Glomerular visceral epithelial cell (primary cell): ENCODE results near the gene MEIS1.

Experiments used
- DNase-seq: peaks from one replicate; pipeline ENCODE4 v3.0.0-alpha.2; 2016; ENCODE audit errors: extremely low spot score

Gene MEIS1

GRCh38 chr2:66507673-66508201, 72.8 kb downstream of the MEIS1 start:
- no peak for DNase-seq

- no peak for DNase-seq
Observed at GRCh38 chr2:66508484-66509071, 73.7 kb downstream of the MEIS1 start.

- DNase-seq = peak; percentile 3
Observed at GRCh38 chr2:66509326-66509811, 74.4 kb downstream of the MEIS1 start.

GRCh38 chr2:66512626-66513025, 77.7 kb downstream of the MEIS1 start:
- DNase-seq = no peak

DNA sequence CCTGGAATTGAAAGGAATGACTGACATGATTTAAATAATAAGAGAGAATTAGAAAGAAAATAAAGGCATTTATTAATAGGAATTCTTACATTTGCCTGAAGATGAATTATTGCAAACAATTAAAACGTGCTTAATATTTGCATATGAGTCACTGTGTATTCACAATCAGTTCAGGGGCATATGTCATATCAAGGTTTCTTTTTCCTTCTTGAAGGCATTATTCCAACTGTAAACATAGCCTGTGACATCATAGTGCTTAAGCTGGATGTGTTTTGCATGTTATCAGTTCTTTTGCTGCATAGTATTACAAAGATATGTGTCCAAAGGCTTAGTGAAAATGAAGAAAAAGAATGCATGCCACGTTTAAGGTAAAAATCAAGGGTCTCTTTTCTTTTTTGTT, 80.8 kb downstream of the MEIS1 start:
- no peak for DNase-seq

- DNase-seq = no peak
Observed at GRCh38 chr2:66516499-66516898, 81.6 kb downstream of the MEIS1 start.

GRCh38 chr2:66517772-66518171, 82.8 kb downstream of the MEIS1 start:
- no peak for DNase-seq

GRCh38 chr2:66519264-66519843, 84.4 kb downstream of the MEIS1 start:
- DNase-seq = no peak

DNA sequence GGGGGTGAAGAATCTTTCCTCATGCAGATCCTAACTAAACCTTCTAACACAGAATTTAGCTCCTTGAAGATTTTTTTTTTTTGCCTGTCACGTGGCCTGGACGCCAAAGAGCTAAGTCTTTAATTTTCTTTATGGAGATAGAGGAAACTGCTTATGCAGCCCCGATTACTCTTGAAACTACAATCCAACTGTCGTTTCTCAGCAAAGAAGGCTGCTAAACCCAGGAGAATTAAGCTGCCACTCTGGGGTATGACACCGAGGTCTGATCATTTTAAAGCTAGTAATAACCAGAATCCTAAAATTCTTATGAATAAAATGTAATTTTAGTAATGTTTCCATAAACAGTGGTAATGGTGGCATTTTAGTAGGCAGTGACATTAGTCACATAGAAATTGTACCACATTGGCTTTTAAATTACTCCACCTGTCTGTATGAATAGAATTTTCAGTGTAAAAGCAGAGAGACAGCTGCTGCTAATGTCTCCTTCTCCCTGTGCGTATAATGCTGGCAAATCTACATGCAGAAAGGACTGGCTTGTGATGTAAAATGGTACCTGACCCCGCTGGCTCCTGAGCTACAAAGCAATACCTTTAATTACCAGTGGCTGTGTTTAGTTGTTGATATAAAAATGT, 86.5 kb downstream of the MEIS1 start:
- DNase-seq = no peak

DNA sequence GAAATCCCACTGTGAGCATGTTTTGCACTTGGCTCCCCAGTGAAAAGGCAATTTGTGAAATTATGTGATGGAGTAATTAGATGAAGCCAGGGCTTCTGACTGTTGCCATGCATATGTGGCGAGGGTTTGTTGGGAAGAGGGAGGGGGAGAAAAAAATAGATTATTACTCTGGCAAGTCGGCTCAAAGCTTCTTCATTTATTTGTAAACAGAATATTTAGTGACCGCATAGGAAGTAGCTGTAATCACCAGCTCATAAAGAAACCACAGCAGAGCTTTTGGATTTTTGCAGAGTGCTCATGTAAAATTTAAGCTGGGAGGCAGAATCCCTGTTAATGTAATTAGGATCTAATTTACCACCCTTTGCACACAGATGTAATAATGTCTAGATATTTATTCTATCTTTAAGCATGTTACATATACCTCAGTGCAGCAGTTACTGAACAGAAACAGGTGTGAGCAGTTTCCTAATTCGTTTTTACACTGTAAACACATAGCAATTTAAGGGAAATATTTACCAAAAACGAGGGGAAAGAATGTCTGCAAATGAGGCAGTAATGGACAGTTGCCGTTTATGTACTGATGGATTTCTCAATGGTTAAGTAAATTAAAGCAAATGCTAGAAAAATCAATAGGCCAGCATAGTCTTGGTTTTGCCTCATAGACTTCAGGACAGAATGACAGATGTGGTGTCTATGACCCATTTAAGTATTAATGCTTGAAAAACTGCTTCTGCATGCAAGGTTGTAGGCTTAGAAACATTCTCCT, 87.9 kb downstream of the MEIS1 start:
- DNase-seq = no peak

DNA sequence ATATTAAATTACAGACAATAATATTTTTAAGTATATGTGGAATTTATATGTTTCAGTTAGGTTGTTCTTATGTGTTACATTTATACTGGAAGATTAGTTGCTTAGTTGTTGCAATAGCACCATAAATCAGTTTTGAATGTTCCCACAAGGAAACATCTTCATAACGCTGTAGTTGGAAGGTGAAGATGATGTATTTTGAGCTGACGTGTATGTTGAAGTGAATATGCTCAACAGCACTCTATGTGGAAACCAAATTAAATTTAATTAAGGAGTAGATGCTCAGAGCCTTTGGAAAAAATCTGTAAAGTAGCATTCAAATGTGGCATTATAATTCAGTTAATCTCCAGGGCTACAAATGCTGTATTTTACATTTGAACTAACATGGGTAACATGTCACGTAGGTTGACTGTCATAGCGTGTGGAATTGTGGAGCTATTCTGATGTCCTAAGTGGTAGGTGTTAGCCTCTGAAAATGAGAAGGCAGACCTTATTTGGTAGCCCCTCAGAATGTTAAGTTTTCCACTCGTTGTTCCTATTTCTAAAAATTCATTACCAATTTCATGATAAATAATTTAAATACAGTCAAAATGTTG, 88.5 kb downstream of the MEIS1 start:
- DNase-seq = no peak

DNA sequence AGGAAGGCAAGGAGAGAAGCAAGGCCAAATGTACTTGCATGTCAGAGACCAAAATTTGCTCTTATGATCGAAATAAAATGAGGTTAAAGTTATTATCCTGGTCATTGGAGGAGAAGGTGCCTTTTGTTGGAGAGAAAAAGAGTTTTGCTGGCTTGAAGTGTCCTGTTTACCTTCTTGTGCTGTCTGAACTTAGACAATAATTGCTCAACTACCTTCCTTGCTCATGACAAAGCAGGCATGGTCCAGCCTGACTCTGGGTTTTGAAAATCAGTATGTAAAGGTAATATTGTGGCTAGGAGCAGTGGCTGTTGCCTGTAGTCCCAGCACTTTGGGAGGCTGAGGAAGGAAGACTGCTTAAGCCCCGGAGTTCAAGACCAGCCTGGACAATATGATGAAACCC, 89.1 kb downstream of the MEIS1 start:
- no peak for DNase-seq

DNA sequence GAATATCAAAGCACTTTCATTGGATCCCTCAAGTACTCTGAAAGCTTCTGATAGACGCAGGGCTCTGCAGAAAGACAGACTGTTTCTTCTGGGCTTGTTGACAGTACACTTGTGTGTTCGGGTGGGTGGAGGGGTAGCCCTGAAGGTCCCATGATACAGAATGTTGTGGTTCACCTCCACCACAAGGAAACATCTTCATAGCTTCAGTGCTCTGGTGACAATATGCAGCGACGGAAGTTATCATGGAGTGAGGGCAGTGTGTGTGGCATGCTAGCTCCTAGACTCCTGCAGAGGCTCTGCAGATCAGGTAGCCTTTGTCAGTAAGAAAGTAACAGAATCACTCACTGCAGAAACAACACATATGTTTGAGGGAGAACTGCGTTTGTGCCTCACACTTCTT, 90.7 kb downstream of the MEIS1 start:
- DNase-seq = no peak

GRCh38 chr2:66526180-66526579, 91.3 kb downstream of the MEIS1 start:
- DNase-seq = no peak

DNA sequence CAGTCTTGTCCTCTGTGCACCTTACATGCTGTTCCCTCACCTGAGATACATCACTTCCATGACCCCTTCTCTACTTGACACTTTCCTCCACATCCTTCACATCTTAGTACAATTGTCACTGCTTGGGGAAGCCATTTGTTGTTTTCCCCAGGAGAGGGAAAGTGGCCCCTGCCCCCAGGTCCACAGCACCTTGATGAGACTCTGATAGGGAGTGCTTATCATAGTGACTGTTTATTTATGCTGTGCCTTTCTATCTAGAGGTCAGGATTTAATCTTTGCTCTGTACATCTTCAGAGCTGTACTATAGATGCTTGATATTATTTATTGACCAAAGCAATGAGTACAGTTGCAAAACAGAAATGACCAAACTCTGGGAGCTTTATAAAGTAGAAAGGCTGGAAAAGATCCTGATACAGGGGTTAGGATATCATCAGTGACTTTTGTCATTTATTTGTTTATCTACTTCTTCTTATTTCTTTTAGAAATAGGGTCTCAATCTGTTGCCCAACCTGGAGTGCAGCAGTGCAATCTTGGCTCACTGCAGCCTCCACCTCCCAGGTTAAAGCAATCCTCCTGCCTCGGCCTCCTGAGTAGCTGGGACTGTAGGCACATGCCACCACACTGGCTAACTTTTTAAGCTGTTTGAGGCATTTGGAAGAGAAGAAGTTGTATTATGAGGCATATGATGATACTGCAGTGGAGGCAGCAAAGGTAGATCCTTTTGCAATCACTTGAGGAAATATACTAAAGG, 94.2 kb downstream of the MEIS1 start:
- DNase-seq = no peak

DNA sequence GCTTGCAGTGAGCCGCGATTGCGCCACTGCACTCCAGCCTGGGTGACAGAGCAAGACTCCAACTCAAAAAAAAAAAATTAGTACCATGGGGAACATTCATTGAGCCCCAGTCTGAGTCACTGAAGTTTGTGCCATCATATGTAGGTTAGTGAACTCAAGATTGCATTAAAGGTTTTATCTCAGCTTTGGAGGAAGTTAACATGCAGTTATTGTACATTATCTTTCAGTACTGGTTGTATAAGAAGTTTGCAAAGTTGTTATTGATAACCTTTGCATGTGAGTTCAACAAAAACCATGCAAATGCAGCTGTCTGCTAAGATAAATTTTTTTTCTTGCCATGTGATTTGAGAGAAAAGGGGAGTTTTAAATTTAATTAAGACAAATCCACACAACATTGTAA, 95.7 kb downstream of the MEIS1 start:
- DNase-seq = no peak

GRCh38 chr2:66531155-66531554, 96.2 kb downstream of the MEIS1 start:
- no peak for DNase-seq

- DNase-seq = no peak
Observed at GRCh38 chr2:66531567-66531966, 96.6 kb downstream of the MEIS1 start.

DNA sequence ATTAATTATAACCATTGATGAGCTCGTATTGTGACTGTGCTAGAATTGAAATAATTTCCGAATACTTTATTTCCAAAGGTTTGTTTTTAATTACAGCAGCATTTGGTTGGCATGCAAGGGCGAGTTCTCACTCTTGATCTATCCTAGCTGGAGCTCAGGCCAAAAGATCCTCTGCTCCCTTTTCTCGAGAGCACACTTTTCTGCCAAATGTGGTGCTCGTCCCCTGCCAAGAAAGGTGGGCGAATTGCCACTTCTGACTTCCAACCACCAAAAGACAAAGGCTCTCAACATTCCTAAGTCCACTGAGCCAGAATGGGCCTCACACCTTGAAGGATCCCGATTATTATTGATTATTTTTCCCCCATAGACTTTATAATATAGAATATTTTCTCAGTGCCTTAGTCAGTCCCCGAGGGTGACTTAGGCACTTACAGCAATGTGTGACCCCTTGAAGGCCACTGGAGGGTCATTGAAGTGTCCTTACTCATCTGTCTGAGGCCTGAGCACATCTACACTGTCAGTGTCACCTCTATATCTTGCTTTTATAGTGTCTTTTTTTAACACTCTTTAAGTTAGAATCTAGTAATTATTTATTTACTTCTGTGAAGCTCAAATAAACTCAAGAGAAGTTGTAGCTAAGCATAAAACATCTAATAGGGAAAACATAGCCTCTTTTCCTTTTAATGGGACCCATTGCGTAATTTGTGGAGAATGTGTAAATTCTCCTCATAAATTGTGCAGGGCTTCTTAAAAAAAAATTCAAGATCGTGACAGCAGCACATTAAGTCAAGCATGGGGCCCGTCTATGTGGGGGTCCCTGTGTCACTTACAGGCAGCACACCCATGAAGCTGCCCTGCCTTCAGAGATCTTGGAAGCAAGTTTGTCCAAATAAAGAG, 98.3 kb downstream of the MEIS1 start:
- no peak for DNase-seq

- peak; percentile 49 for DNase-seq
Observed at GRCh38 chr2:66534461-66534860, 99.5 kb downstream of the MEIS1 start.
